HEK293 (cell line): ENCODE data around the gene OR7G1.

Source experiments
- FEZF1 ChIP-seq: fragments of 450-650 bp; formaldehyde crosslinking; IDR thresholded peaks from 2 replicates; pipeline ENCODE4 v1.5.1; 2016; ENCODE audit warnings: missing biosample characterization, missing genetic modification characterization
- HIC1 ChIP-seq: fragments of 450-650 bp; formaldehyde crosslinking; IDR thresholded peaks from 2 replicates; pipeline ENCODE4 v1.5.1; 2016; ENCODE audit warnings: missing biosample characterization, missing genetic modification characterization
- MYNN ChIP-seq: fragments of 450-650 bp; formaldehyde crosslinking; IDR thresholded peaks from 2 replicates; pipeline ENCODE4 v1.5.1; 2016; ENCODE audit warnings: missing biosample characterization, missing genetic modification characterization, borderline replicate concordance
- PATZ1 ChIP-seq: fragments of 450-650 bp; formaldehyde crosslinking; IDR thresholded peaks from 2 replicates; pipeline ENCODE4 v1.5.1; 2016; ENCODE audit warnings: missing biosample characterization, missing genetic modification characterization
- PRDM4 ChIP-seq: fragments of 450-650 bp; formaldehyde crosslinking; IDR thresholded peaks from 2 replicates; pipeline ENCODE4 v1.5.1; 2017; ENCODE audit warnings: missing biosample characterization, missing genetic modification characterization
- ZBTB49 ChIP-seq: fragments of 450-650 bp; formaldehyde crosslinking; IDR thresholded peaks from 2 replicates; pipeline ENCODE4 v1.5.1; 2016; ENCODE audit warnings: missing biosample characterization, missing genetic modification characterization, low read depth
- ZFP69B ChIP-seq: fragments of 450-650 bp; formaldehyde crosslinking; IDR thresholded peaks from 2 replicates; pipeline ENCODE4 v1.5.1; 2016; ENCODE audit warnings: missing biosample characterization, missing genetic modification characterization
- ZNF133 ChIP-seq: fragments of 450-650 bp; formaldehyde crosslinking; IDR thresholded peaks from 2 replicates; pipeline ENCODE4 v1.5.1; 2016; ENCODE audit warnings: missing biosample characterization, missing genetic modification characterization
- ZNF223 ChIP-seq: fragments of 450-650 bp; formaldehyde crosslinking; IDR thresholded peaks from 2 replicates; pipeline ENCODE4 v1.5.1; 2016; ENCODE audit warnings: missing biosample characterization, missing genetic modification characterization
- ZNF239 ChIP-seq: fragments of 450-650 bp; formaldehyde crosslinking; IDR thresholded peaks from 2 replicates; pipeline ENCODE4 v1.5.1; 2016; ENCODE audit warnings: missing biosample characterization, missing genetic modification characterization
- ZNF248 ChIP-seq: fragments of 450-650 bp; formaldehyde crosslinking; IDR thresholded peaks from 2 replicates; pipeline ENCODE4 v1.5.1; 2017; ENCODE audit warnings: missing biosample characterization, missing genetic modification characterization
- ZNF266 ChIP-seq: fragments of 450-650 bp; formaldehyde crosslinking; IDR thresholded peaks from 2 replicates; pipeline ENCODE4 v1.5.1; 2016; ENCODE audit warnings: missing biosample characterization, missing genetic modification characterization, low read depth
- ZNF324 ChIP-seq: fragments of 450-650 bp; formaldehyde crosslinking; IDR thresholded peaks from 2 replicates; pipeline ENCODE4 v1.5.1; 2016; ENCODE audit warnings: missing biosample characterization, missing genetic modification characterization
- ZNF416 ChIP-seq: fragments of 450-650 bp; formaldehyde crosslinking; IDR thresholded peaks from 2 replicates; pipeline ENCODE4 v1.5.1; 2016; ENCODE audit warnings: missing biosample characterization, missing genetic modification characterization
- ZNF433 ChIP-seq: fragments of 450-650 bp; formaldehyde crosslinking; IDR thresholded peaks from 2 replicates; pipeline ENCODE4 v1.5.1; 2016; ENCODE audit warnings: missing biosample characterization, missing genetic modification characterization, low read depth
- ZNF488 ChIP-seq: fragments of 450-650 bp; formaldehyde crosslinking; IDR thresholded peaks from 2 replicates; pipeline ENCODE4 v1.5.1; 2016; ENCODE audit warnings: missing biosample characterization, missing genetic modification characterization
- ZNF518A ChIP-seq: fragments of 450-650 bp; formaldehyde crosslinking; conservative IDR thresholded peaks from 2 replicates; pipeline ENCODE4 v1.5.1; 2016; ENCODE audit warnings: low read depth, missing biosample characterization, missing genetic modification characterization
- ZNF548 ChIP-seq: fragments of 450-650 bp; formaldehyde crosslinking; IDR thresholded peaks from 2 replicates; pipeline ENCODE4 v1.5.1; 2016; ENCODE audit warnings: missing biosample characterization, missing genetic modification characterization
- ZNF555 ChIP-seq: fragments of 450-650 bp; formaldehyde crosslinking; conservative IDR thresholded peaks from 2 replicates; pipeline ENCODE4 v1.5.1; 2017; ENCODE audit warnings: missing biosample characterization, mild to moderate bottlenecking, missing genetic modification characterization, inconsistent platforms
- ZNF585B ChIP-seq: fragments of 450-650 bp; formaldehyde crosslinking; IDR thresholded peaks from 2 replicates; pipeline ENCODE4 v1.5.1; 2016; ENCODE audit warnings: missing biosample characterization, missing genetic modification characterization
- ZNF670 ChIP-seq: fragments of 450-650 bp; formaldehyde crosslinking; IDR thresholded peaks from 2 replicates; pipeline ENCODE4 v1.5.1; 2016; ENCODE audit warnings: missing biosample characterization, missing genetic modification characterization, low read depth
- ZNF791 ChIP-seq: fragments of 450-650 bp; formaldehyde crosslinking; IDR thresholded peaks from 2 replicates; pipeline ENCODE4 v1.5.1; 2016; ENCODE audit warnings: missing biosample characterization, missing genetic modification characterization
- ZSCAN16 ChIP-seq: fragments of 450-650 bp; formaldehyde crosslinking; IDR thresholded peaks from 2 replicates; pipeline ENCODE4 v1.5.1; 2016; ENCODE audit warnings: missing biosample characterization, missing genetic modification characterization
- ZXDB ChIP-seq: fragments of 450-650 bp; formaldehyde crosslinking; IDR thresholded peaks from 2 replicates; pipeline ENCODE4 v1.5.1; 2016; ENCODE audit warnings: missing biosample characterization, missing genetic modification characterization

The OR7G1 gene

GRCh38 chr19:9075064-9075949 lies 40.3 kb downstream of the OR7G1 start (continued):
- TF ChIP-seq ZNF548 (tag by site-specific recombination), result no peak
- TF ChIP-seq ZNF416 (tag by site-specific recombination), result no peak
- no peak for TF ChIP-seq ZNF488 (tag by site-specific recombination)
- no peak for TF ChIP-seq ZNF555 (tag by site-specific recombination)
- TF ChIP-seq ZXDB, result peak; percentile 70
- TF ChIP-seq ZNF433, result no peak
- peak; percentile 65; the same call in 1 of the 2 replicates for TF ChIP-seq ZNF324 (tag by site-specific recombination)
- TF ChIP-seq PRDM4 (tag by site-specific recombination), result peak; percentile 58
- no peak for TF ChIP-seq ZNF266 (tag by site-specific recombination)
- peak; percentile 98 for TF ChIP-seq PATZ1 (tag by site-specific recombination)
- TF ChIP-seq ZNF223, result no peak
- TF ChIP-seq ZNF791 (tag by site-specific recombination), result no peak
- TF ChIP-seq ZNF585B (tag by site-specific recombination), result no peak
- no peak for TF ChIP-seq FEZF1 (tag by site-specific recombination)
- no peak for TF ChIP-seq ZNF239 (tag by site-specific recombination)
- no peak for TF ChIP-seq ZBTB49 (tag by site-specific recombination)
- TF ChIP-seq ZNF518A (tag by site-specific recombination), result no peak
- no peak for TF ChIP-seq ZNF248
- TF ChIP-seq ZNF670 (tag by site-specific recombination), result no peak
- no peak for TF ChIP-seq ZNF133
- TF ChIP-seq ZSCAN16 (tag by site-specific recombination), result no peak
- TF ChIP-seq MYNN, result no peak
- 0 out of 2 replicates have a peak, but pooled peaks have one; percentile 24 for TF ChIP-seq ZFP69B
- peak; percentile 97 for TF ChIP-seq HIC1 (tag by site-specific recombination)
